Neural cell (in vitro differentiated cells): Measurements from ENCODE around the gene UVRAG.
"Not testable (repeated sequence)": the region's sequence is repeated elsewhere in the genome, so short reads cannot be mapped to it uniquely, and the experiment has no call there.

ENCODE experiments used
- EZH2 ChIP-seq: fragments of 200-600, 300-800 bp; shearing (Covaris generic), sonication (generic); IDR thresholded peaks from 2 replicates; pipeline ENCODE4 v1.6.1; 2014; ENCODE audit warnings: antibody characterized with exemption, low read length, borderline replicate concordance, mild to moderate bottlenecking; ENCODE audit not compliant: insufficient read depth, poor library complexity, severe bottlenecking
- POLR2AphosphoS5 ChIP-seq: IDR thresholded peaks from 2 replicates; pipeline ENCODE4 v1.6.1; 2012
- SMC3 ChIP-seq: fragments of 450-650 bp; conservative IDR thresholded peaks from 2 replicates; pipeline ENCODE4 v1.6.1; 2014; ENCODE audit warnings: antibody characterized with exemption, mild to moderate bottlenecking, moderate library complexity; ENCODE audit not compliant: poor library complexity
- TF ChIP-seq, protein P1 (sequence below): fragments of 450-650 bp; IDR thresholded peaks from 2 replicates; pipeline ENCODE4 v1.5.1; 2014; ENCODE audit warnings: antibody characterized with exemption, mild to moderate bottlenecking, moderate library complexity; ENCODE audit not compliant: poor library complexity, severe bottlenecking

DNA sequence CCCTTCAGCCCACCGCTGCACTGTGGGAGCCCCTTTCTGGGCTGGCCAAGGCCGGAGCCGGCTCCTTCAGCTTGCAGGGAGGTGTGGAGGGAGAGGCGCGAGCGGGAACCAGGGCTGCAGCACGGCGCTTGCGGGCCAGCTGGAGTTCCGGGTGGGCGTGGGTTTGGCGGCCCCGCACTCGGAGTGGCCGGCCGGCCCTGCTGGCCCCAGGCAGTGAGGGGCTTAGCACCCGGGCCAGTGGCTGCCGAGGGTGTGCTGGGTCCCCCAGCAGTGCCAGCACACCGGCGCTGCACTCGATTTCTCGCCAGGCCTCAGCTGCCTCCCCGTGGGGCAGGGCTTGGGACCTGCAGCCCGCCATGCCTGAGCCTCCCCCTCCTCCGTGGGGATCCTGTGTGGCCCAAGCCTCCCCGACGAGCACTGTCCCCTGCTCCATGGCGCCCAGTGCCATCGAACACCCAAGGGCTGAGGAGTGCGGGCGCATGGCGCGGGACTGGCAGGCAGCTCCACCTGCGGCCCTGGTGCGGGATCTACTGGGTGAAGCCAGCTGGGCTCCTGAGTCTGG is 245.5 kb downstream of the UVRAG start:
- TF ChIP-seq, protein P1, sequence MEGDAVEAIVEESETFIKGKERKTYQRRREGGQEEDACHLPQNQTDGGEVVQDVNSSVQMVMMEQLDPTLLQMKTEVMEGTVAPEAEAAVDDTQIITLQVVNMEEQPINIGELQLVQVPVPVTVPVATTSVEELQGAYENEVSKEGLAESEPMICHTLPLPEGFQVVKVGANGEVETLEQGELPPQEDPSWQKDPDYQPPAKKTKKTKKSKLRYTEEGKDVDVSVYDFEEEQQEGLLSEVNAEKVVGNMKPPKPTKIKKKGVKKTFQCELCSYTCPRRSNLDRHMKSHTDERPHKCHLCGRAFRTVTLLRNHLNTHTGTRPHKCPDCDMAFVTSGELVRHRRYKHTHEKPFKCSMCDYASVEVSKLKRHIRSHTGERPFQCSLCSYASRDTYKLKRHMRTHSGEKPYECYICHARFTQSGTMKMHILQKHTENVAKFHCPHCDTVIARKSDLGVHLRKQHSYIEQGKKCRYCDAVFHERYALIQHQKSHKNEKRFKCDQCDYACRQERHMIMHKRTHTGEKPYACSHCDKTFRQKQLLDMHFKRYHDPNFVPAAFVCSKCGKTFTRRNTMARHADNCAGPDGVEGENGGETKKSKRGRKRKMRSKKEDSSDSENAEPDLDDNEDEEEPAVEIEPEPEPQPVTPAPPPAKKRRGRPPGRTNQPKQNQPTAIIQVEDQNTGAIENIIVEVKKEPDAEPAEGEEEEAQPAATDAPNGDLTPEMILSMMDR = not testable (repeated sequence)
- not testable (repeated sequence) for TF ChIP-seq POLR2AphosphoS5, SMC3, EZH2
